GM12891 (cell line): ENCODE measurements around the gene SMOC2.
"Not testable (repeated sequence)": the region's sequence is repeated elsewhere in the genome, so short reads cannot be mapped to it uniquely, and the experiment has no call there.

Source experiments
- DNase-seq: peaks from one replicate; pipeline ENCODE4 v3.0.0; 2011; ENCODE audit warnings: low spot score; ENCODE audit not compliant: insufficient read length
- FAIRE-seq: peaks from 2 replicates; lab custom pipeline; 2011; peaks lifted over from hg19 to GRCh38; lab: Jason Lieb, UNC
- PAX5 ChIP-seq: IDR thresholded peaks from 2 replicates; pipeline ENCODE4 v1.6.1; 2011; ENCODE audit warnings: low read length, moderate library complexity, mild to moderate bottlenecking; ENCODE audit not compliant: insufficient read depth, severe bottlenecking
- POLR2A ChIP-seq: IDR thresholded peaks from 2 replicates; pipeline ENCODE4 v1.6.1; 2011; ENCODE audit warnings: low read depth, low read length, control low read depth
- POLR2AphosphoS5 ChIP-seq: IDR thresholded peaks from 2 replicates; pipeline ENCODE4 v1.6.1; 2011; ENCODE audit warnings: low read depth, low read length, control low read depth
- POU2F2 ChIP-seq: IDR thresholded peaks from 2 replicates; pipeline ENCODE4 v1.6.1; 2011; ENCODE audit warnings: low read depth, mild to moderate bottlenecking, control low read depth, low read length, moderate library complexity
- SPI1 ChIP-seq: IDR thresholded peaks from 2 replicates; pipeline ENCODE4 v1.6.1; 2011; ENCODE audit warnings: low read depth, low read length, control low read depth
- TAF1 ChIP-seq: IDR thresholded peaks from 2 replicates; pipeline ENCODE4 v1.6.1; 2011; ENCODE audit warnings: low read depth, low read length, control low read depth

Gene SMOC2

DNA sequence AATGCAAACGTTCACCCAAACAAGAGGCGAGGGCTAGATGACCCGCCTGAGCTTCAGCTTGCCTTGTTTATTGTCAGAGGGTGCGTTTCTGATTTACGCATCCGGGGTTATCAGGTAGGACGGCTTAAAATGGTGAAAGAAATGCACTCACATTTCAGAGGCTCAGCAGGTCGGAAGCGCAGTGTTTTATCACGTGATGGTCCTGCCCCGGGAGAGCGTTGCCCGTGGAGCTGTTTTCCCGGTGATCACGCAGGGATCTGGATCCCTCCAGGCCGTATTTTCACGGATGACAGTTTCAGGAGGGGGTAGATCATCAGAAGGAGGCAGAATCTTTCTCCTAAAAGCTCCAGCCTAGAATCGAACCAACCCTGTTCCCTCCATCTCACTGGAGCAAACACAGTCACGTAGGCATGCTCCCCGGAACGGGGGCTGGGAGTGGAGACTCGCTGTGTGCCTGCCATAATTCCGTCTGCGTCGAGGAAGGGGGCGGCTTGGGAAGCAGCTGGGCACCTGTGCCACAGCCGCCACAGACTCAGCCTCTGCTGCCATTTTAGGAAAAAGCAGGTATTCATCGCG lies 121.7 kb downstream of the SMOC2 start:
- TF ChIP-seq SPI1 (no peak), POLR2AphosphoS5 (no peak), POU2F2 (no peak), POLR2A (no peak), TAF1 (no peak), PAX5 (no peak)
- DNase-seq (no peak), FAIRE-seq (no peak)

- TF ChIP-seq PAX5 (no peak), TAF1 (no peak), POU2F2 (no peak), POLR2AphosphoS5 (no peak), POLR2A (no peak), SPI1 (no peak)
- DNase-seq (no peak), FAIRE-seq (no peak)
Observed at GRCh38 chr6:168563656-168564055, 122.7 kb downstream of the SMOC2 start.

GRCh38 chr6:168565112-168565511 lies 124.1 kb downstream of the SMOC2 start:
- DNase-seq = no peak
- no peak for FAIRE-seq
- no peak for TF ChIP-seq SPI1
- TF ChIP-seq POLR2A = no peak
- no peak for TF ChIP-seq PAX5
- TF ChIP-seq TAF1 = no peak
- no peak for TF ChIP-seq POU2F2
- no peak for TF ChIP-seq POLR2AphosphoS5

GRCh38 chr6:168570211-168570610 lies 129.2 kb downstream of the SMOC2 start:
- FAIRE-seq = no peak
- TF ChIP-seq POU2F2 = no peak
- no peak for TF ChIP-seq TAF1
- no peak for TF ChIP-seq SPI1
- no peak for TF ChIP-seq PAX5
- no peak for TF ChIP-seq POLR2AphosphoS5
- TF ChIP-seq POLR2A = no peak
- no peak for DNase-seq

DNA sequence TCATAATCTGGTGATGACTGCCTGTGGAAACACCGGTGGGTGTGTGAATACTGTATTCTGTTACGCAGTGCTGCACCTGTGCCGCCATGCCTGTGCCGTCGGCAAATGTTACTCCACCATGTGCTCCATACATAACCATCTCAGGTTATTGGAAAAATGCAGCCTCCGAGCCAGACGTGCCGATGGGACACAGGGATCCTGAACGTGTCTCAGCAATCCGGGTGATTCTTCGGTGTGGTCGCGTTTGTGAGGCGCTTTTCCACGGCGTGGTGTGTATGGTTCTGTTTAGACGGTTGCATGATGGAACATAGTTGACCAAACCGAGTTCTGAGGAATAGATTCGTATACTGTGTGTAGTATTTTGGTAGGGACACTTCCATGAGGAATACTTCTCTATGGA lies 130.3 kb downstream of the SMOC2 start:
- DNase-seq (no peak), FAIRE-seq (no peak)
- TF ChIP-seq PAX5 = no peak
- TF ChIP-seq POU2F2 = no peak
- TF ChIP-seq POLR2AphosphoS5 = no peak
- TF ChIP-seq POLR2A = no peak
- TF ChIP-seq TAF1 = no peak
- no peak for TF ChIP-seq SPI1

- FAIRE-seq, DNase-seq: not testable (repeated sequence)
Observed at GRCh38 chr6:168573276-168573835, 132.4 kb downstream of the SMOC2 start.

GRCh38 chr6:168574075-168574698 lies 133.2 kb downstream of the SMOC2 start:
- TF ChIP-seq PAX5 = no peak
- TF ChIP-seq POLR2AphosphoS5 = no peak
- no peak for TF ChIP-seq SPI1
- TF ChIP-seq POU2F2 = no peak
- no peak for TF ChIP-seq TAF1
- no peak for TF ChIP-seq POLR2A
- FAIRE-seq (no peak), DNase-seq (no peak)

DNA sequence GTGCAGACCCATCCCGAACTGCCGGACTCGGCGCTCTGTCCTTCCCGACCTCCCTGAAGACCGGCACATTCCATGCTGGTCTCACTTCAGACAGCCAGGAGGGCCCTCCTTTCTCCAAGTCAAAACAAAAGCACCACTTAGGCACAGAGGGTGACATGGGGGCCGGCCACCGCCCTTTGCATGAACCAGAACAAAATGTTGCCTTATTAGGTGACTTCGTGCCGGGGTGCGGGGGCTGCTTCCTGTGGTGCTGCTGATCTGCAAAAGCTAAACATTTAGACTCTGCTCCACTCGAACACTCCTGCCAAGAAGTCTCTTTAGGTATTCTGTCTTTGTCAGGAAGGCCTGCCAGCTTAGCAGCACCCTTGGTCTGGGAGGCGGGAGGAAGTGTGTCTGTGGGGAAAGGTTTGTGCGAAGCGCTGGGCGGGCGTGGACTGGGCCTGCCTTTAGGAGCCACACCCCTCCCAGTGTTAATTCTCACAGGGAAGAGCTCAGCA lies 133.8 kb downstream of the SMOC2 start:
- DNase-seq (no peak), FAIRE-seq (no peak)
- no peak for TF ChIP-seq POU2F2
- no peak for TF ChIP-seq POLR2A
- no peak for TF ChIP-seq TAF1
- no peak for TF ChIP-seq SPI1
- no peak for TF ChIP-seq PAX5
- no peak for TF ChIP-seq POLR2AphosphoS5

GRCh38 chr6:168575346-168576098 lies 134.5 kb downstream of the SMOC2 start:
- TF ChIP-seq TAF1 (no peak), POU2F2 (no peak), PAX5 (no peak), SPI1 (no peak)
- FAIRE-seq (no peak), DNase-seq (no peak)
